Mesangial cell (primary cell): ENCODE data around the gene TP53TG3E. TPM values are rescaled to one million over a fixed set of nuclear protein-coding genes. Genes with fewer than 3 reads are reported as not detected.

Experiments
- total RNA-seq: library from RNA; depleted of rRNA; stranded (reverse); fragments of >200 nt; gene quantifications from 2 replicates; pipeline ENCODE4 v1.2.3, GENCODE V29; 2015

The TP53TG3E gene, protein sequence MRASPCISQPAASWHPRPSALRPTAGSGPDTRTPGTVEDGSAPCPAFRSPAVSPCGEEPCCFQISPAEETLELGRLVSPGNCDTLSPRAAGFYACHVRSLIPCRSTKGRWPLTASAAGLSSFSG
- total RNA-seq = not detected in 2 replicates

DNA sequence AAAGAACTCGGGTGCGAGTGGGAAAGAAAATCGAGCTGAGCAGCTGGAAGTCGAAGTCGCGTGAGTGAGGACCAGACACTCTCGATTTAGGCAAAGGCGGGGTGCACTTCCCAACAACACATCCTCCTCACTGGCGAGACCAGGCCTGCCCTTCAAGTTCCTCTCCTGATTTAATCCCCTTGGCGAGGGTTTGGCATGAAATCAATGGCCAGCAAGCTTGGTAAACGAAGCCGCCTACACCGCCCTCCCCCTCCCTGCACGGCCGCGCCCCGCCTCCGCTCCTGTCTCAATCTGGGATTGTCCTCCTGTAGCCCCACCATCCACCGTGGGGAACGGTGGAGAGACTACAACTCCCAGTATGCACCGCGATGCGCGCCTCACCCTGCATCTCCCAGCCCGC lies at the start of gene TP53TG3E:
TSS of gene TP53TG3E (plus strand) at position 301 of the 400 bp plus-strand sequence. CDS start at position 369, 68 bp downstream.

Other genes starting within 250 kb of the TP53TG3E start
- gene TP53TG3C, start 110.1 kb upstream of the TP53TG3E start, total RNA-seq = not detected in 2 replicates
- gene TP53TG3B, start 56.5 kb downstream of the TP53TG3E start, total RNA-seq = not detected in 2 replicates
- gene TP53TG3F, start 155.3 kb downstream of the TP53TG3E start, total RNA-seq = not detected in 2 replicates